ENCODE data around the gene ZNF546.

DNA sequence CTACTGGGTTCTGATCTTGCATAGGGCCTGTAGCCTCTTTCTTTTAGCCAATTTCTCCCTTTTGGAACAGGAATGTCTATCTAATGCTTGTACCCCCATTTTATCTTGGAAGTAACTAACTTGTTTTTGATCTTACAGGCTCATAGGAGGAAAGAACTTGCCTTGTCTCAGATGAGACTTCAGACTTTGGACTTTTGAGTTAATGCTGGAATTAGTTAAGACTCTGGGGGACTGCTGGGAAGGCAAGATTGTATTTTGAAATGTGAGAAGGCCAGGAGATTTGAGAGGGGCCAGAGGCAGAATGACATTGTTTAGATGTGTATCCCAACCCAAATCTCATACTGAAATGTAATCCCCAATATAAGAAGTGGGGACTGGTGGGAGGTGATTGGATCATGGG is 2.5 kb upstream of the ZNF546 start:
- TF ChIP-seq TAF1 (IDR thresholded peaks at IDR 0.05; ENCODE audit: borderline replicate concordance, insufficient read depth, low read length) (no peak), POLR2AphosphoS5 (IDR thresholded peaks at IDR 0.05; ENCODE audit: low read depth, low read length) (no peak), SIN3A (IDR thresholded peaks at IDR 0.05; ENCODE audit: borderline replicate concordance, insufficient read depth, low read length) (no peak)

Data from PFSK-1 (cell line).